ENCODE results near the gene ENOSF1.

- TF ChIP-seq CTCF (IDR thresholded peaks at IDR 0.05) (no peak), POLR2A (IDR thresholded peaks at IDR 0.05) (no peak)
These were observed 30.4 kb downstream of the ENOSF1 start for GRCh38 chr18:681985-682384.

Data from thyroid gland (tissue), 4 donors.